SH-SY5Y (cell line): Measurements from ENCODE around the gene SLFN5.

Experiments
- GATA2 ChIP-seq: IDR thresholded peaks from 2 replicates; pipeline ENCODE4 v1.6.1; 2011; ENCODE audit warnings: mild to moderate bottlenecking, low read depth, low read length
- GATA3 ChIP-seq: IDR thresholded peaks from 2 replicates; pipeline ENCODE4 v1.6.1; 2011; ENCODE audit warnings: low read depth, mild to moderate bottlenecking, low read length, moderate library complexity

DNA sequence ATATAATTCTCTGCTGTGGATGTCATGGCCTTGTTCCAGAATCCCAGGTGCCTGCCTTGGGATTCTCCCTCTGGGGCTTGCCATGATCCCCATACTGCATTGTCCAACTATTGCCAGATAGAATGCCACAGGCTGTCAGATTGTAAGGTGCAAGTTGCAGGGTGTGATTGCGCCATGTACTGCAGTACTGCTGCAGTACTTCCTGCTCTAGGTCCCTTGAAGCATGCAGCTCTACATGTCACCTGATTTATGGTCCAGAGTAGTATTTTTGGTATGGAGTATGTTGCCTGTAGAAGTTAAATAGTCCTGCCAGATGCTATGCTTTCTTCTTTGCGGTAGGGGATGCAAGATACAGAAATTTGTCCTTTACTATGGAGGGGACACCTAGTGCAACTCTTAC, 7.0 kb upstream of the SLFN5 start:
- no peak for TF ChIP-seq GATA2
- no peak for TF ChIP-seq GATA3
